GF-D8 (cell line): ENCODE results near the gene SORCS2.

Experiments
- DNase-seq: peaks from one replicate; lab custom pipeline; 2025; lab: John Stamatoyannopoulos, UW

The SORCS2 gene

GRCh38 chr4:7750972-7751371, 558.6 kb downstream of the SORCS2 start:
- no peak for DNase-seq

DNA sequence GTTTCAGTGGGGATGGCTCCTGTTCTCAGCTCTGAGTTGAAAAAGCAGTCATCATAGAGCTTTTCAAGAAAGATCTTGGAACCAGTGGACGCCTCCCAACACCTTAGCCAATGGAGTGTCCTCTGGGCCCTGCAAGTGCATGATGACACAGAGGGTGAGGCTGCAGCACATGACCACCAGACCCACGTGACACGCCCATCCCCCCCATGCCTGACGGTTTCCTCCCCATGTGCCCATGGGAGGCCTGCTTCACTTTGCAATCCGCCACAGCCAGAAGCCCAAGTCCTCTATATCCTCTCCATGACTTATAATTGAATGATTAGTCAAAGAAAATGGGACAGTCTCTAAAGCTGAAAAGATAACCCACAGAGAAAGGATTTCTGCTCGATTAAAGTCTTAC, 560.3 kb downstream of the SORCS2 start:
- DNase-seq: no peak

GRCh38 chr4:7753271-7753670, 560.9 kb downstream of the SORCS2 start:
- no peak for DNase-seq

DNA sequence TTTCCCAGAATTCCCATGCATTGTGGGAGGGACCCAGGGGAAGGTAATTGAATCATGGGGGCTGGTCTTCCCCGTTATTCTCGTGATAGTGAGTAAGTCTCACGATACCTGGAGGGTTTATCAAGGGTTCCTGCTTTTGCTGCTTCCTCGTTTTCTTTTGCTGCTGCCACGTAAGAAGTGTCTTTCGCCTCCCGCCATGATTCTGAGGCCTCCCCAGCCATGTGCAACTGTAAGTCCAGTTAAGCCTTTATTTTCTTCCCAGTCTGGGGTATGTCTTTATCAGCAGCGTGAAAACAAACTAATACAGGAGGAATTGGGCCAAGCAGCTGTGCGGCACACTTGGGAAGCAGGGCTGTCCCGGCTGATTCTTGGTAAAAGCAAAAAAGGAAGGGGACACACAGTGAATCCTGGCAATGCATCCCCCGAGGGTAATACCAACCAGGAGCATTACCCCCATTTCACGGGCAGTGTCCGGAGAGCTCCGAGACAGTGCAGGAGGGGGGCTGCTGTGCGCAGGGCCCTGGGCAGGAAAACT, 561.7 kb downstream of the SORCS2 start:
- no peak for DNase-seq

GRCh38 chr4:7754565-7755262, 562.4 kb downstream of the SORCS2 start:
- DNase-seq: no peak

DNA sequence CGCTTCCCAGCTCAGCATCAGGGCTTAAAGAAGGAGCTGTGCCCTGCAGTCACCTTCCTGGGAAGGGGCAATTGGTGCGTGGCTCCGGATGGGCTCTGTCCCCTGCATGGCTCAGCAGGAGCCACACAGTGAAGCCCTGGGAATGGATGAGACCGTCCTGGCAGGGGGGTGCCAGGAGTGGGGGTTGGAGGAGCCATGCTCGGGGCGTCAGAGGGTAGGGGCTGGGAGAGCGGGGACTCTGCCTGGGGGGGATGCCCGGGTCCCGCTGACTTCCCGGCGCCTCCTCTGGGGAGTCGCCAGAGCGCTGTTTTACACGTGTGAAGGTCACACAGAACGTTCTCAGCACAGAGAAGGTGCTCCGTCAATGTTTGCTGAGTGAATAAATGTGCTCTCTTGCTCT, 563.2 kb downstream of the SORCS2 start:
- DNase-seq: no peak

DNA sequence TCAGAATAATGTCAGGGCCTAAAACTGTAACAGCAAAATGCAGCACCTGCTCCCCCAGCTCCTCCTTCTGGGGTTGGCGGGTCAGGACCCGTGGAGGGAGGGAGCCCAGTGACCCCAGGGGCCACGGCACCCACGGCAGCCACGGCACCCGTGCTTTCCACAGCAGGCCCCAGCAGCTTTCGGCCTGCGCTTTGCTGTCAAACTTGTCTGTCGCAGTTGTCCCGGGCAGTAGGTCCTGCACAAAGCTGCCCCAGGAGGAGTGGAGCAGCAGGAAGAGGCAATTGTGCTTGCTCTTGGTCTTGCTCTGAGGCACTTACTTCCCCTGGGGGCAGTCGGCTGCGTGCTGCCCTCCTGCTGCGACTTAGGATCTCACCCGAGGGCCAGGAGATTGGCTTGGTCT, 563.7 kb downstream of the SORCS2 start:
- no peak for DNase-seq

GRCh38 chr4:7756561-7757355, 564.4 kb downstream of the SORCS2 start:
- no peak for DNase-seq

DNA sequence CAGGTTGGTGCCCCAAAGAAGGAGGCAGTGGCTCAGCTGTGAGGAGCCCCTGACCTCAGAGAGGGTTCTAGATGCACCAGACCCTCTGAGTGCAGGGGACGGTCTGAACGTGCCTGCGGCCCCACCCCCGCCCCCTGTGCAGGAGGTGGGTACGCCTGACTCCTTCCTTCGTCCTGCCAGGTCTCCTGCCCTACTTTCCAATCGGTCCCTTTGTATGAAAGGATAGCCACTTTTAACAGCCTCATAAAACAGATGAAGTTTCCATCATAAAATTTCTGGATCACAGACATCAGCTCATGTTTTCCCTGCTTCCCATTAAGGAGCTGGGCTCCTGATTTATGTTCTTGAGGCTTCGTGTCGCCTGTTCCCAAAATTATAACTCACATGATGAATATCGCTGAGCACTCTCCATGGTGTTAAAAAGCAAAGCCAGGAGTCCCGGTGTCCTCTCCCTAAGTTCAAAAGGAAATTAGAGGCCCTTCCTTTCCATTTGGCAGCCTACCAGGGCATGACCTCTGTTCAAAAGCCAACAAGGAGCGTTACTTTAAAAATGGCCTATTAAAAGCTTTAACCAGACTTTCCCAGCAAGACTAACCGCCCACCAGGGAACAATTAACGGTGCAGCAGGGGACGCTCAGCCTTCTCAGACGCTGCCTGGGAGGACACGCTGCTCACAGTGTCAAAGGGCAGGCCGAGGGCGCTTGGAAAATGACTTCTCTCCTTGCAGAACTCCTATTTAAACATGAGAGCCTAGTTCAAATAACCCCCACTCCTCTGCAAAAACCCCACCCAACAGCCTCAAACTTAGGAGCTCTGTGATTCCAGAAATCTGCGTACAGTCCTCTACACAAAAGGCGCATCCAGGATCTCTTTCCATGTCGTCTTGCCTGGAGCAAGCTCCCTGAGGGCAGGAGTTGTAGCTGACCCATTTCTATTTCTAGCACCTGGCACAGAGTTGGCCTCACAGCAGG, 565.4 kb downstream of the SORCS2 start:
- no peak for DNase-seq

DNA sequence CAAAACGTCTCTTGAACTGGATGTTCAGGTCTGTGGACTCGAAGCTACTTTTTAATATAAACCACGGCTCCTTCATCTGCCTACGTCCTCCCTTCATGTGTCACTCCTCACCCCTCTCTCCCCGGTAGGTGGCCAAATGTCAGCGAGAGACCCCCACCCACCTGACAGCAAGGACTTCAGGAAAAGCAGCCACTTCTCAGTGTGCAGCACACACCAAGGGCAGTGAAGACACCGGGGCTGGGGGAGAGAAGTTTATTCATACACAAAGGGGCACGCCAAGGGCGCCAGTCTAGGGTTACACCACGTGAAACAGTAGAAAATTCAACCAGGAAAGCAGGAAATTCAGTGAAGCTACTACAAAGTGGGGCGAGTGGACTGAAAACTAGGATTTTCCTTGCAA, 566.1 kb downstream of the SORCS2 start:
- no peak for DNase-seq

DNA sequence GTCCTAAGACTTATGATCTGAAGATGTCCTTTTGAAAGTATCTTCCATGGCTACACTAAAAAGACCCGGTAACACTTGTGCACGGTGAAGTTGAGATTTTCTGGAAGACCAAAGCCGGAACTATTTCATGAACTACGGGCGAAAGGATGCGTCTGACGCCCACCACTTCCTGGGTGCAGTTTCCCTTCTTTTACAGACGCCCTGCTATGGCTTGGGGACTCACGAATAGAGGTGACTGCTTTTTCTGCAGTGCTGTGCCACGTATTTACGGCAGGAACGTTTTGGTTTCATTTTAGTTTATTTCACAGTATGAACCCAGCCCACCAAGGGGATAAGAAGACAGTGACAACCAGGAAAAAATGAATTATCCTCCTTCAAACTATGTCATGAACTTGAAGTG, 566.9 kb downstream of the SORCS2 start:
- no peak for DNase-seq

- no peak for DNase-seq
Observed at GRCh38 chr4:7759635-7760034, 567.3 kb downstream of the SORCS2 start.

- no peak for DNase-seq
Observed at GRCh38 chr4:7760228-7760627, 567.9 kb downstream of the SORCS2 start.

DNA sequence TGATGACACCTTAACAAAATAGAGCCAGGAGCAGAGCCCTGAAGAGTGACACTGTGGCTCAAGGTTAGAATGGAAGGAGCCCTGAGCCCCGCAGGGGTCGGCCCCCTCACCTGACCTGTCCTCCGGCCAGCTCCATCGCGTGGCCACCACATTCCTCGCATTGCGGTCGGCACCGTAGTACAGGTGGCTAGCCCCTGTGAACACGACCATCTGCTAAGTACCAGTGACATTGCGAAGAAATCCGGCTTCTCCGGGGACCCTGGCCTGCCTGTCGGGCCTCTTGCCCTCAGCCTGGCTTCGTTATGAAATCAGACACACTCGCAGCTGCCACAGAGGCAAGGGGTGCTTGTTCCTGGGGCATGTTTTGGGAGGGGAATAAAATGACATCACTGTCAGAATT, 568.4 kb downstream of the SORCS2 start:
- no peak for DNase-seq

- DNase-seq: no peak
Observed at GRCh38 chr4:7761312-7761711, 569.0 kb downstream of the SORCS2 start.

GRCh38 chr4:7761720-7762119, 569.4 kb downstream of the SORCS2 start:
- DNase-seq: no peak

- no peak for DNase-seq
Observed at GRCh38 chr4:7762376-7763030, 570.2 kb downstream of the SORCS2 start.

DNA sequence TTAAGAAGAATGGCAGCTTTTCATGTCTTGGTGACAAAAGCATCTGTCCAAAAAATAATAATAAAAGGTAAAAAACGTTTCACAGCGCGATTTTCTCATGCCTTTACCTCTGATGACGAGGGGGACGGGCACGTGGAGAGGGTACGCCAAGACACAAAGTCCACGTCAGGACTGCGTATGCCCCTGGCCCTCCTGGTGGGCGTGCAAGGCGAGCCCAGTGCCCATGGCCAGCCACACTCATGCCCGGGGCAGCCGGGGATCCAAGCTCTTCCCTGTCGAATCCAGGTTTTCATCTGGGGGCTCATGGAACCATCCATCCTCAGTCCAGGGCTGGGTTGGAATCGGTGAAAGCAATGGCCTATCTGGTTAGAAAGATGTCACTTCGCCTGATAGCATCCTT, 570.8 kb downstream of the SORCS2 start:
- DNase-seq: no peak

DNA sequence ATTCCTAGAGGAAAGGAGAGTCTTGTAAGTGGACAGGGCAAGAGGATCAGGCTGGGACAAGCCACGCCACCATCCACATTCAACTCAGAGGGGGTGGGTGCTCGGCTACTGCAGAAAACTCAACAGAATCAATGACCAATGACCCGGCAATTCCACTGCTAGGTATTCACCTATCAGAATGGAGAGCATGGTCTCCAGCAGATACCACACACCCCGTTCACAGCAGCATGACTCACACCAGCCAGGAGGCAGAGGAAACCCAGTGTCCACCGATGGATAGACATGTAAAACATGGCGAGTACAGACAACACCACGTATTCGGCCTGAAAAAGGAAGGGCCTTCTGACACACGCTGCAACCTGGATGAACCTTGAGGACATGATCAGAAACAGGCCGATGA, 571.5 kb downstream of the SORCS2 start:
- no peak for DNase-seq

GRCh38 chr4:7764466-7764865, 572.1 kb downstream of the SORCS2 start:
- no peak for DNase-seq

- DNase-seq: no peak
Observed at GRCh38 chr4:7765666-7766065, 573.3 kb downstream of the SORCS2 start.

GRCh38 chr4:7766086-7766485, 573.7 kb downstream of the SORCS2 start:
- DNase-seq: no peak
